SK-N-SH (cell line): ENCODE measurements around the gene NGF. TPM values are rescaled to one million over a fixed set of nuclear protein-coding genes. Genes with fewer than 3 reads are reported as not detected.

Source experiments
- CTCF ChIA-PET: fragments of 300-600, 350-600 bp; formaldehyde crosslinking; extraction: SDS; loops from one replicate; lab custom pipeline; 2021; lab: Yijun Ruan, JAX
- POLR2A ChIA-PET: fragments of 350-600 bp; sonication (Branson Sonifier 250); formaldehyde crosslinking; extraction: SDS; loops from one replicate; lab custom pipeline; 2020; ENCODE audit warnings: antibody characterized with exemption, inconsistent platforms; lab: Yijun Ruan, JAX
- DNase-seq: peaks from one replicate; pipeline ENCODE4 v3.0.0; 2012
- H2AFZ ChIP-seq: fragments of 200-600 bp; sonication (generic); 2 replicates; pipeline ENCODE4 v1.8.1; 2016; ENCODE audit warnings: antibody characterized with exemption, mild to moderate bottlenecking, low read depth
- H3F3A ChIP-seq: fragments of 200-600 bp; sonication (generic); replicated peaks from 2 replicates; pipeline ENCODE3; 2016; ENCODE audit warnings: antibody characterized with exemption, mild to moderate bottlenecking; ENCODE audit not compliant: insufficient read depth
- H3K27ac ChIP-seq, 2 experiments: fragments of 200-500 bp in 1 of 2; fragments of 200-600 bp in 1 of 2; sonication (Bioruptor generic) in 1 of 2; sonication (generic), shearing (Covaris generic) in 1 of 2; 2 replicates each; pipeline versions ENCODE4 v1.5.1 to v1.6.1; 2014 to 2016; ENCODE audit warnings: low read depth in 2 of 2, inconsistent platforms in 1 of 2, low read length in 1 of 2, mild to moderate bottlenecking in 1 of 2, mixed read lengths in 1 of 2
- H3K27me3 ChIP-seq: fragments of 200-600 bp; sonication (generic), shearing (Covaris generic); 2 replicates; pipeline ENCODE4 v1.6.1; 2016; ENCODE audit warnings: mixed run types; ENCODE audit not compliant: insufficient read depth
- H3K36me3 ChIP-seq, 2 experiments: fragments of 200-500 bp in 1 of 2; fragments of 200-600 bp in 1 of 2; sonication (Bioruptor generic) in 1 of 2; sonication (generic) in 1 of 2; replicated peaks in 1 of 2; 2 replicates each; pipeline versions ENCODE3 to v1.5.1; 2014 to 2016; ENCODE audit warnings: low read length in 1 of 2, mild to moderate bottlenecking in 1 of 2; ENCODE audit not compliant: insufficient read depth in 2 of 2, control insufficient read depth in 1 of 2
- H3K4me1 ChIP-seq, 2 experiments: fragments of 200-500 bp in 1 of 2; fragments of 200-600 bp in 1 of 2; sonication (Bioruptor generic) in 1 of 2; sonication (generic), shearing (Covaris generic) in 1 of 2; 2 replicates each; pipeline versions ENCODE4 v1.5.1 to v1.6.1; 2014 to 2016; ENCODE audit warnings: low read depth in 1 of 2, low read length in 1 of 2, mixed run types in 1 of 2; ENCODE audit not compliant: insufficient read depth in 2 of 2, control insufficient read depth in 1 of 2
- H3K4me2 ChIP-seq: fragments of 200-600 bp; sonication (generic), shearing (Covaris generic); 2 replicates; pipeline ENCODE4 v1.6.1; 2017; ENCODE audit warnings: mixed run types
- H3K4me3 ChIP-seq, 2 experiments: fragments of 200-500 bp in 1 of 2; fragments of 200-600 bp in 1 of 2; sonication (Bioruptor generic) in 1 of 2; sonication (generic), shearing (Covaris generic) in 1 of 2; 2 replicates each; pipeline versions ENCODE4 v1.5.1 to v1.8.1; 2014 to 2016; ENCODE audit warnings: low read depth in 2 of 2, inconsistent platforms in 1 of 2, low read length in 1 of 2, mild to moderate bottlenecking in 1 of 2, mixed read lengths in 1 of 2, moderate library complexity in 1 of 2
- H3K79me2 ChIP-seq: fragments of 200-600 bp; sonication (generic); 2 replicates; pipeline ENCODE4 v1.8.1; 2017; ENCODE audit warnings: mild to moderate bottlenecking; ENCODE audit not compliant: insufficient read depth
- H3K9ac ChIP-seq: fragments of 200-600 bp; sonication (generic); 2 replicates; pipeline ENCODE4 v1.6.1; 2017; ENCODE audit warnings: mixed run types
- H3K9me2 ChIP-seq: fragments of 200-600 bp; sonication (generic); 2 replicates; pipeline ENCODE4 v1.6.1; 2017; ENCODE audit warnings: mixed run types
- H3K9me3 ChIP-seq: fragments of 200-600 bp; sonication (generic); 2 replicates; pipeline ENCODE4 v1.6.1; 2017; ENCODE audit warnings: mixed run types, mild to moderate bottlenecking, moderate library complexity
- H4K20me1 ChIP-seq: fragments of 200-600 bp; sonication (generic); 2 replicates; pipeline ENCODE4 v1.6.1; 2017; ENCODE audit warnings: mild to moderate bottlenecking, mixed run types; ENCODE audit not compliant: insufficient read depth
- ELF1 ChIP-seq: IDR thresholded peaks from 2 replicates; pipeline ENCODE4 v1.4.0; 2012
- EP300 ChIP-seq, 2 experiments: IDR thresholded peaks; 2 replicates each; pipeline versions ENCODE4 v1.4.0 to v1.6.1; 2012; ENCODE audit warnings: borderline replicate concordance in 1 of 2, low read depth in 1 of 2, low read length in 1 of 2
- EZH2phosphoT487 ChIP-seq: fragments of 200-600 bp; sonication (generic); IDR thresholded peaks from 2 replicates; pipeline ENCODE4 v1.6.1; 2017; ENCODE audit warnings: low read depth, mixed run types, mild to moderate bottlenecking, antibody characterized with exemption, moderate library complexity, borderline replicate concordance
- GABPA ChIP-seq: IDR thresholded peaks from 2 replicates; pipeline ENCODE4 v1.4.0; 2012; ENCODE audit warnings: low read depth, mild to moderate bottlenecking
- GATA2 ChIP-seq: sonication (generic); formaldehyde crosslinking; IDR thresholded peaks from 2 replicates; pipeline ENCODE4 v1.5.0; 2020; ENCODE audit warnings: mild to moderate bottlenecking, missing genetic modification reagents
- JUND ChIP-seq: IDR thresholded peaks from 2 replicates; pipeline ENCODE4 v1.4.0; 2012
- NFIC ChIP-seq: IDR thresholded peaks from 2 replicates; pipeline ENCODE4 v1.4.0; 2012; ENCODE audit warnings: borderline replicate concordance
- NRF1 ChIP-seq: IDR thresholded peaks from 2 replicates; pipeline ENCODE4 v1.6.1; 2012; ENCODE audit warnings: low read depth, mild to moderate bottlenecking, low read length
- POLR2AphosphoS5 ChIP-seq: IDR thresholded peaks from 2 replicates; pipeline ENCODE4 v1.6.1; 2012; ENCODE audit warnings: low read depth, low read length
- RAD21 ChIP-seq: IDR thresholded peaks from 2 replicates; pipeline ENCODE4 v1.6.1; 2012; ENCODE audit warnings: mild to moderate bottlenecking, low read length
- RXRA ChIP-seq: IDR thresholded peaks from 2 replicates; pipeline ENCODE4 v1.4.0; 2012; ENCODE audit warnings: low read depth, mild to moderate bottlenecking, borderline replicate concordance
- SMC3 ChIP-seq: IDR thresholded peaks from 2 replicates; pipeline ENCODE4 v1.6.1; 2012; ENCODE audit warnings: low read depth, low read length, improper control_type of control experiment
- TAF1 ChIP-seq: IDR thresholded peaks from 2 replicates; pipeline ENCODE4 v1.6.1; 2012; ENCODE audit warnings: low read depth, mild to moderate bottlenecking, low read length, moderate library complexity, borderline replicate concordance
- TCF12 ChIP-seq: IDR thresholded peaks from 2 replicates; pipeline ENCODE4 v1.4.0; 2012
- TEAD4 ChIP-seq: IDR thresholded peaks from 2 replicates; pipeline ENCODE4 v1.4.0; 2012; ENCODE audit warnings: mild to moderate bottlenecking, borderline replicate concordance; ENCODE audit not compliant: insufficient read depth
- WGBS: methylation state at CpG from one replicate; pipeline ENCODE4 v1.1.6; 2017; ENCODE audit warnings: low lambda C conversion rate; 5-methylcytosine and 5-hydroxymethylcytosine counted together
- polyA plus RNA-seq, 3 experiments: library from polyadenylated mRNA; depleted of rRNA; stranded (reverse); fragments of >200 nt; gene quantifications; 2 replicates each; pipeline ENCODE4 v1.2.3, GENCODE V29; 2012
- TF ChIP-seq, protein P1 (sequence below): IDR thresholded peaks from 2 replicates; pipeline ENCODE4; 2012
- TF ChIP-seq, protein P2 (sequence below): IDR thresholded peaks from 2 replicates; pipeline ENCODE4 v1.6.1; 2012; ENCODE audit warnings: mild to moderate bottlenecking, low read depth, low read length, moderate library complexity
- TF ChIP-seq, protein P3 (sequence below): IDR thresholded peaks from 2 replicates; pipeline ENCODE4 v1.4.0; 2012; ENCODE audit warnings: low read depth, borderline replicate concordance
- TF ChIP-seq, protein P4 (sequence below): fragments of 200-600 bp; sonication (generic); IDR thresholded peaks from 2 replicates; pipeline ENCODE4 v1.6.1; 2017; ENCODE audit warnings: antibody characterized with exemption, mild to moderate bottlenecking, moderate library complexity

NGF gene
- polyA plus RNA-seq, 1 of the 3 experiments (the other 2 are of a cell fraction), result 75.8 TPM

DNA sequence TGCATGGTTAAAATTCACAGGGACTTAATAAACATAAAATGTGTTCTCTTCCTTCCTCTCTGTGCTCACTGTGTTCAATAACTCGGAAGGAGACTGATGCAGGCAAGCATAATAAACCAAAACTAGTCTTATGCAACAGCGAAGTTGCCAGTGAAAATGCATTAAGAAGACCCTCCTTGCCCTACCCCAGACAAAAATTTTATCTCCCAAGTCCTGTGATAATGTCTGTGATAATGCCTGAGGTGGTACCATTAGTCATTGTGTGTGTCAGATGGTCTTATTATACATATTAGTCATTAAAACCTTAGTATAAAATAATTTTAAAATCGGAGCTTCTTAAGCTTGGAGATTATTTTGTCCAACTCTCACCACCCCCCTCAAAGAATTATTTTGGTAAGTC is 97.8 kb downstream of the NGF start:
- Histone ChIP-seq H3K27ac (peak overlapping the region in 1 of 2 experiments; percentile 78; a peak in 2 of 4 replicates), H2AFZ (no peak overlapping the region), H3K4me1 (peaks cover 5 to 16% of the 10 kb centered on the region in 2 experiments; a peak in 3 of 4 replicates), H4K20me1 (no peaks in the 10 kb centered on the region), H3K36me3 (peaks cover 0 to 7% of the 10 kb centered on the region in 2 experiments), H3F3A (peaks cover 22% of the 10 kb centered on the region), H3K9me3 (peaks cover 17% of the 10 kb centered on the region), H3K79me2 (no peaks in the 10 kb centered on the region), H3K4me2 (peak overlapping the region; percentile 21; the same call in 1 of the 2 replicates), H3K9me2 (no peaks in the 10 kb centered on the region), H3K4me3 (no peak overlapping the region), H3K27me3 (no peaks in the 10 kb centered on the region), H3K9ac (peak overlapping the region; percentile 36; the same call in 1 of the 2 replicates)
- ChIA-PET POLR2A (interaction anchor here (0.6 kb wide), 1 partner anchor 90 kb away, joined by 3 read pairs; no protein-coding TSS in a partner anchor), CTCF (interaction anchor here (1.4 kb wide), 1 partner anchor 32 kb away, joined by 3 read pairs; no protein-coding TSS in a partner anchor)
- 61% methylated on average over 3 of the region's 3 CpGs for WGBS
- TF ChIP-seq ELF1 (no peak), TCF12 (no peak), NRF1 (no peak), JUND (no peak), RXRA (no peak), GATA2 (no peak)
- TF ChIP-seq, protein P1, sequence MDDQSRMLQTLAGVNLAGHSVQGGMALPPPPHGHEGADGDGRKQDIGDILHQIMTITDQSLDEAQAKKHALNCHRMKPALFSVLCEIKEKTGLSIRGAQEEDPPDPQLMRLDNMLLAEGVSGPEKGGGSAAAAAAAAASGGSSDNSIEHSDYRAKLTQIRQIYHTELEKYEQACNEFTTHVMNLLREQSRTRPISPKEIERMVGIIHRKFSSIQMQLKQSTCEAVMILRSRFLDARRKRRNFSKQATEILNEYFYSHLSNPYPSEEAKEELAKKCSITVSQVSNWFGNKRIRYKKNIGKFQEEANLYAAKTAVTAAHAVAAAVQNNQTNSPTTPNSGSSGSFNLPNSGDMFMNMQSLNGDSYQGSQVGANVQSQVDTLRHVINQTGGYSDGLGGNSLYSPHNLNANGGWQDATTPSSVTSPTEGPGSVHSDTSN, result 0 out of 2 replicates have a peak, but pooled peaks have one; percentile 13
- no peak for DNase-seq

DNA sequence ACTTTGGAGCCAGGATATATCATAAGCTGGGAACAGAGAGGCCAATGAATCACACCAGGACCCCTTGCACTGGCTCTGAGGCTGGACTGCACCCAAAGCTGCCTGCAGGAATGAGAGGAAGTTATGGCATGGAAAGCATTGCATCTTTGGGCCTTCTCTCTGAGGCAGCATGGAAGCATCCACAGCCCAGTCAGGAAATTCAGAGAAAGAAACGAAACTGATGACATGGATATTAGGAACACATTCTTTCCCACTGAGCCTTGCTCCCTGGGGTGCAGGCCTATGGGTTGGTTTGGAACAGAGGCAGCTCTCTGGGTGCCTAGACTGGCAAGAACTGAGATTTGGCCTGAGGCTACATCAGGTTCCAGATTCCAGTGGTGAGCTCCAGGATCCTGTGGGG is 98.6 kb downstream of the NGF start:
- peaks cover 18% of the 10 kb centered on the region for H3F3A ChIP-seq
- H3K27ac ChIP-seq, result peak overlapping the region; percentile 47 to 78; a peak in 3 of 4 replicates
- H3K79me2 ChIP-seq, result no peaks in the 10 kb centered on the region
- H3K9me3 ChIP-seq, result peaks cover 11% of the 10 kb centered on the region; the same call in 1 of the 2 replicates
- 33% methylated on average over 1 of the region's 1 CpG for WGBS
- ChIA-PET POLR2A (no interaction called here), CTCF (interaction anchor here (0.9 to 1.4 kb wide), 2 partner anchors 31 to 230 kb away, joined by 3 to 4 read pairs; no protein-coding TSS in a partner anchor)
- H3K9me2 ChIP-seq, result no peaks in the 10 kb centered on the region
- no peaks in the 10 kb centered on the region for H4K20me1 ChIP-seq
- no peak for DNase-seq
- H3K4me2 ChIP-seq, result peak overlapping the region; percentile 21; the same call in 1 of the 2 replicates
- H3K4me1 ChIP-seq, result peaks cover 5 to 16% of the 10 kb centered on the region in 2 experiments; a peak in 3 of 4 replicates
- peak overlapping the region in 1 of 2 experiments; percentile 25; a peak in 1 of 4 replicates for H3K4me3 ChIP-seq
- no peaks in the 10 kb centered on the region for H3K27me3 ChIP-seq
- H2AFZ ChIP-seq, result peak overlapping the region; percentile 21
- H3K9ac ChIP-seq, result peak overlapping the region; percentile 36
- H3K36me3 ChIP-seq, result no peaks in the 10 kb centered on the region
- TF ChIP-seq TCF12 (peak; percentile 58), RXRA (no peak), EP300 (IDR thresholded peaks at IDR 0.05; ENCODE audit: borderline replicate concordance in 1 of 2, low read depth in 1 of 2, low read length in 1 of 2) (0 out of 4 replicates have a peak, but pooled peaks of 1 of the 2 experiments have one; percentile 38), EZH2phosphoT487 (no peak), GABPA (no peak), TEAD4 (peak; percentile 50; the same call in 1 of the 2 replicates), SMC3 (no peak), ELF1 (no peak), NFIC (0 out of 2 replicates have a peak, but pooled peaks have one; percentile 39), RAD21 (no peak), TAF1 (no peak), POLR2AphosphoS5 (no peak), JUND (no peak)
- TF ChIP-seq, protein P2, sequence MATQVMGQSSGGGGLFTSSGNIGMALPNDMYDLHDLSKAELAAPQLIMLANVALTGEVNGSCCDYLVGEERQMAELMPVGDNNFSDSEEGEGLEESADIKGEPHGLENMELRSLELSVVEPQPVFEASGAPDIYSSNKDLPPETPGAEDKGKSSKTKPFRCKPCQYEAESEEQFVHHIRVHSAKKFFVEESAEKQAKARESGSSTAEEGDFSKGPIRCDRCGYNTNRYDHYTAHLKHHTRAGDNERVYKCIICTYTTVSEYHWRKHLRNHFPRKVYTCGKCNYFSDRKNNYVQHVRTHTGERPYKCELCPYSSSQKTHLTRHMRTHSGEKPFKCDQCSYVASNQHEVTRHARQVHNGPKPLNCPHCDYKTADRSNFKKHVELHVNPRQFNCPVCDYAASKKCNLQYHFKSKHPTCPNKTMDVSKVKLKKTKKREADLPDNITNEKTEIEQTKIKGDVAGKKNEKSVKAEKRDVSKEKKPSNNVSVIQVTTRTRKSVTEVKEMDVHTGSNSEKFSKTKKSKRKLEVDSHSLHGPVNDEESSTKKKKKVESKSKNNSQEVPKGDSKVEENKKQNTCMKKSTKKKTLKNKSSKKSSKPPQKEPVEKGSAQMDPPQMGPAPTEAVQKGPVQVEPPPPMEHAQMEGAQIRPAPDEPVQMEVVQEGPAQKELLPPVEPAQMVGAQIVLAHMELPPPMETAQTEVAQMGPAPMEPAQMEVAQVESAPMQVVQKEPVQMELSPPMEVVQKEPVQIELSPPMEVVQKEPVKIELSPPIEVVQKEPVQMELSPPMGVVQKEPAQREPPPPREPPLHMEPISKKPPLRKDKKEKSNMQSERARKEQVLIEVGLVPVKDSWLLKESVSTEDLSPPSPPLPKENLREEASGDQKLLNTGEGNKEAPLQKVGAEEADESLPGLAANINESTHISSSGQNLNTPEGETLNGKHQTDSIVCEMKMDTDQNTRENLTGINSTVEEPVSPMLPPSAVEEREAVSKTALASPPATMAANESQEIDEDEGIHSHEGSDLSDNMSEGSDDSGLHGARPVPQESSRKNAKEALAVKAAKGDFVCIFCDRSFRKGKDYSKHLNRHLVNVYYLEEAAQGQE, result no peak
- TF ChIP-seq, protein P3, sequence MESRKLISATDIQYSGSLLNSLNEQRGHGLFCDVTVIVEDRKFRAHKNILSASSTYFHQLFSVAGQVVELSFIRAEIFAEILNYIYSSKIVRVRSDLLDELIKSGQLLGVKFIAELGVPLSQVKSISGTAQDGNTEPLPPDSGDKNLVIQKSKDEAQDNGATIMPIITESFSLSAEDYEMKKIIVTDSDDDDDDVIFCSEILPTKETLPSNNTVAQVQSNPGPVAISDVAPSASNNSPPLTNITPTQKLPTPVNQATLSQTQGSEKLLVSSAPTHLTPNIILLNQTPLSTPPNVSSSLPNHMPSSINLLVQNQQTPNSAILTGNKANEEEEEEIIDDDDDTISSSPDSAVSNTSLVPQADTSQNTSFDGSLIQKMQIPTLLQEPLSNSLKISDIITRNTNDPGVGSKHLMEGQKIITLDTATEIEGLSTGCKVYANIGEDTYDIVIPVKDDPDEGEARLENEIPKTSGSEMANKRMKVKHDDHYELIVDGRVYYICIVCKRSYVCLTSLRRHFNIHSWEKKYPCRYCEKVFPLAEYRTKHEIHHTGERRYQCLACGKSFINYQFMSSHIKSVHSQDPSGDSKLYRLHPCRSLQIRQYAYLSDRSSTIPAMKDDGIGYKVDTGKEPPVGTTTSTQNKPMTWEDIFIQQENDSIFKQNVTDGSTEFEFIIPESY, result no peak
- TF ChIP-seq, protein P4, sequence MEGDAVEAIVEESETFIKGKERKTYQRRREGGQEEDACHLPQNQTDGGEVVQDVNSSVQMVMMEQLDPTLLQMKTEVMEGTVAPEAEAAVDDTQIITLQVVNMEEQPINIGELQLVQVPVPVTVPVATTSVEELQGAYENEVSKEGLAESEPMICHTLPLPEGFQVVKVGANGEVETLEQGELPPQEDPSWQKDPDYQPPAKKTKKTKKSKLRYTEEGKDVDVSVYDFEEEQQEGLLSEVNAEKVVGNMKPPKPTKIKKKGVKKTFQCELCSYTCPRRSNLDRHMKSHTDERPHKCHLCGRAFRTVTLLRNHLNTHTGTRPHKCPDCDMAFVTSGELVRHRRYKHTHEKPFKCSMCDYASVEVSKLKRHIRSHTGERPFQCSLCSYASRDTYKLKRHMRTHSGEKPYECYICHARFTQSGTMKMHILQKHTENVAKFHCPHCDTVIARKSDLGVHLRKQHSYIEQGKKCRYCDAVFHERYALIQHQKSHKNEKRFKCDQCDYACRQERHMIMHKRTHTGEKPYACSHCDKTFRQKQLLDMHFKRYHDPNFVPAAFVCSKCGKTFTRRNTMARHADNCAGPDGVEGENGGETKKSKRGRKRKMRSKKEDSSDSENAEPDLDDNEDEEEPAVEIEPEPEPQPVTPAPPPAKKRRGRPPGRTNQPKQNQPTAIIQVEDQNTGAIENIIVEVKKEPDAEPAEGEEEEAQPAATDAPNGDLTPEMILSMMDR, result no peak
